Peyer's patch (tissue), 4 donors: ENCODE measurements around the gene SLC39A1.

Experiments
- CTCF ChIP-seq, 6 experiments: fragments of 450-650 bp in 4 of 6; fragments of 200-600 bp in 2 of 6; sonication (generic) in 1 of 6; IDR thresholded peaks; one replicate each; pipeline ENCODE4 v1.5.1; 2017 to 2019; ENCODE audit warnings: antibody characterized with exemption in 6 of 6, mild to moderate bottlenecking in 3 of 6, moderate library complexity in 1 of 6
- POLR2A ChIP-seq, 2 donors: fragments of 450-650 bp; IDR thresholded peaks; one replicate each; pipeline ENCODE4 v1.5.1; 2017; ENCODE audit warnings: antibody characterized with exemption in 2 of 2, mild to moderate bottlenecking in 2 of 2, moderate library complexity in 2 of 2

GRCh38 chr1:153977250-153978240, 14.2 kb upstream of the SLC39A1 start, which contains the start of gene JTB:
- TF ChIP-seq CTCF (IDR thresholded peaks at IDR 0.05), result peak in 1 of 6 experiments; percentile 18
- TF ChIP-seq POLR2A (IDR thresholded peaks at IDR 0.05), result peak; percentile 87 to 91
